Posterior cingulate gyrus (tissue), 11 donors: ENCODE data around the gene ADAM19.

ENCODE experiments used
- DNase-seq, 10 donors: peaks; one replicate each; pipeline versions ENCODE4 v3.0.0 to v3.0.0-alpha.2; 2020 to 2021; ENCODE audit warnings: mixed read lengths in 3 of 10
- intact Hi-C: fragments of 100-400 bp; cut with DNase I; formaldehyde crosslinking; loops from one replicate; pipeline ENCODE4 v1.15.1; 2023

The ADAM19 gene

GRCh38 chr5:157545610-157546310, 29.8 kb downstream of the ADAM19 start:
- peak in 1 of 10 donors; percentile 76 for DNase-seq
- intact Hi-C loops: no loop called here

DNA sequence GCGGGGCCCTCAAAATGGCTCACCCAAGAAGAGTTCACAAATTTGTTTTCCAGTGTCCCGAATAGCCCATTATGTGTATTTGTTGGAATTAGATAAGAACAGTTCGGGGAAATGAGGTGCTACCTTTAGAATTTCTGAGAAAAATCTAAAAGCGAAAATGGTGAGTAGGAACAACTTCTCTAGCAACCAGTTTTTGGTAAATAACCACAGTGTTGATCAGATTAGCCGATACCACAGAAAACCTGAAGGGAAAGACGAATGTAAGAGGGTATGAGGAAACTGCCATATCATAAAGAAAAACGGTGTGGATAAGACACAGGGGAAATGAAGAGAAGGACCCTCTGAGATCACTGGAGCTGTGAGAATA, 31.0 kb downstream of the ADAM19 start:
- intact Hi-C loops: no loop called here
- DNase-seq: no peak

- intact Hi-C loops: no loop called here
- DNase-seq: no peak
These were observed 31.6 kb downstream of the ADAM19 start for GRCh38 chr5:157543825-157544622.

- DNase-seq: no peak
- intact Hi-C loops: no loop called here
These were observed 33.1 kb downstream of the ADAM19 start for GRCh38 chr5:157542282-157543000.

- no peak for DNase-seq
- intact Hi-C loops: no loop called here
These were observed 34.0 kb downstream of the ADAM19 start for GRCh38 chr5:157541447-157542118.

DNA sequence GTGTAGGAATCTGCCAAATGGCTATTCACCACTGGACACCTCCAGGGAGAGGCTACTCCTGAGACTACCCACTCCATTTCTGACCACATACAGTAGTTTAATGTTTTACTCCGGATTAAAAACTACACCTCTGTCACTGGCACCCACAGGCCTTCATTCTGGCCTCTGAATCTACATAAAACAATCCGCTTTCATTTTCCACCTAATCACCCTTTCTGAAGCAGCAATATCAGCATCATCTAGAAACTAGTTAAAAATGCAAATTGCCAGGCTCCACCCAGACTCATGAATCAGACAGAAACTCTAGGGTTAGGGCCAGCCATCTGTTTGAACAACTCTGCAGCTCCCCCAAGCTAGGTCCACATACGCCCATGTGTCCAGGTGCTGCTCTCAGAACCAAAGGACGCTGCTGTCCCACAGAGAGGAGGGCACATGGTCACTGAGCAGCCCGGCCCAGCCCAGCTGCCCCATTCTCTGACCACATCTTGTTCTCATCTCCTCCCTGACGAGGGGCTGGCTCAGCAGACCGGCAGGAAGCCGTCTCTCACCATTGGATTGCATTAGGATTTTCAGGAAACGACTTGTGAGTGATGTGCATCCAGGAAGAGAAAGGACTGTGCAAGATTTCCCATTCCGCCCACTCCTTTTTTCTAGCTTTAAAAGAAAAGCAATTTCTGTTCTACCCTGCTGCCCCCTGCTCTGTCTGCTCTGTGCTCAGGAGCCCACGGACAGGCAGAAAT, 34.7 kb downstream of the ADAM19 start:
- intact Hi-C loops: no loop called here
- peak in 2 of 10 donors; percentile 67 to 83 for DNase-seq

DNA sequence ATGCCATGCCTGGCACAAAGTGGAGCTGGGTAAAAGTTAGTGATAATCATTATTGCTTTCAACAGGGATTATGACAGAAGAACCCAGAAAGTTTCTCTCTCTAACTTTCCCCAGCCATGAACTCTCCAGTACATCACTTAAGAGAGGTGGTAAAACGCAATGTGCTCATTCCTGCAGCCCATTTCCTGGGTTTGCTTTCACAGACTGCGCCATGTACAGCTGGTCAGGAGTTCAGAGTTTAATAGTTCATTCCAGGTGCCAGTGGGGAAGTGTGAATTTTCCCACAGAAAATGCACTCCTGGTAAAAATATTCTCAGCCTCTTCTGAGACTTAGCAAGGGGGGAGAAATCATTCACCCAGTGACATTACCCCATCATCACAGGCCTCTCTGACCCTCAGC, 35.5 kb downstream of the ADAM19 start:
- intact Hi-C loops: no loop called here
- no peak for DNase-seq

GRCh38 chr5:157539503-157540022, 36.0 kb downstream of the ADAM19 start:
- intact Hi-C loops: no loop called here
- no peak for DNase-seq

DNA sequence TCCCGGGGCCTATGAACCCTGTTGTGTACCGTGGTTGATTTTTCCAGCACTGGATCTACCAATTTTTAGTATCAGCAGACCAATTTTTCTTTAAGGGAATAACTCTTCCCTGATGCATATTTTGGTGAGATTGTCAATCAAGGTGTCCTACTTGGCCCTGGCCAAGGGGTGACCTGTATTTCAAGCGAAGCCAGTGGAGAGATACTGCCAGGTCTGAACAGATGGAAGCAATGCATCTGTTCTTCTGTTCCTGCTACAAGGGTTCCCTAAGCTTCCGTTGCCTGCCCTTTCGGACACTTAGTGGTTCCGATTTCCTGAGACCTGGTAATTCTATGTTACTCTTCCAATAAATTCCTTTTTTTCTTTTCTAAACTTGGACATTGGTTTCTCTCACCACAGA, 37.3 kb downstream of the ADAM19 start:
- DNase-seq: no peak
- intact Hi-C loops: no loop called here

GRCh38 chr5:157535042-157535865, 40.3 kb downstream of the ADAM19 start:
- intact Hi-C loops: no loop called here
- no peak for DNase-seq

DNA sequence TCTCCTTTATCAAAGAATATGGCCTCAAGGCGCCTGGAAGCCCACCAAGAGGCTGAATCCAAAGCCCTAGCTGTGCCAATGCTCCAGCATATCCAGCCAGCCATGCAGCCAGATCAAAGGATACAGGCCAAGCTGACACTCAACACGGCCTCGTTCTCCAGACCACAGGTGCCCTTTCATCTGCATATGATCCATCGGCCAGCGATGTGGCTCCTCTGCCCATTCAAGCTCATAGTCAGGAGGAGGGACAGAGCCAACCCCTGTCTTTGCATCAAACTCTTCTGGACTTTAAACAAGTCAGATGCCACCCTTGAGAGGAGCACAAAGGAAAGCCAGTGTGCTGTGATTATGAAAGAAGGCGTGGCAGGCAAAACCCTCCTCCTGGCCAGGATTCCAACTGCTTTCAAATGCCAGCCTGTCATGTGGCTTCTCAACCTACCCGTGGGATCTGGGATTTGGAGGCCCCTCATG, 42.5 kb downstream of the ADAM19 start:
- intact Hi-C loops: no loop called here
- DNase-seq: no peak

DNA sequence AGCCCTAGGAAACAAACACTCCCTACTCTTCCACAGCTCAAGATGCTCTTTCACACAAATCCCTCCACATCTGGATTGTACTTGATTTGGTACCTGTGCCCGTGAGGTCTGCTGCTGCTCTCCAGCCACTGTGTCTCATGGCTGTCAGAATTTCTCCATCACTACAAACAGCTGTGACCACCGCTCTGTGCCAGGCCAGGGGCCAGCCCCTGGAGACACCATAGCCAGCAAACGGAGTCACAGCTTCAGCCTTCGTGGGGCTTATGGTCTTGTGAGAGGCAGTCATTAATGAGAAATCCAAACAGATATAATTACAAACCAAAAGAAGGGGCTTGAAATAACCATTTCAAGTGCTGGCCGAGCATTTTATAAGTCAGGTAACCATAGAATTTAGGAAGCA, 43.6 kb downstream of the ADAM19 start:
- intact Hi-C loops: no loop called here

DNA sequence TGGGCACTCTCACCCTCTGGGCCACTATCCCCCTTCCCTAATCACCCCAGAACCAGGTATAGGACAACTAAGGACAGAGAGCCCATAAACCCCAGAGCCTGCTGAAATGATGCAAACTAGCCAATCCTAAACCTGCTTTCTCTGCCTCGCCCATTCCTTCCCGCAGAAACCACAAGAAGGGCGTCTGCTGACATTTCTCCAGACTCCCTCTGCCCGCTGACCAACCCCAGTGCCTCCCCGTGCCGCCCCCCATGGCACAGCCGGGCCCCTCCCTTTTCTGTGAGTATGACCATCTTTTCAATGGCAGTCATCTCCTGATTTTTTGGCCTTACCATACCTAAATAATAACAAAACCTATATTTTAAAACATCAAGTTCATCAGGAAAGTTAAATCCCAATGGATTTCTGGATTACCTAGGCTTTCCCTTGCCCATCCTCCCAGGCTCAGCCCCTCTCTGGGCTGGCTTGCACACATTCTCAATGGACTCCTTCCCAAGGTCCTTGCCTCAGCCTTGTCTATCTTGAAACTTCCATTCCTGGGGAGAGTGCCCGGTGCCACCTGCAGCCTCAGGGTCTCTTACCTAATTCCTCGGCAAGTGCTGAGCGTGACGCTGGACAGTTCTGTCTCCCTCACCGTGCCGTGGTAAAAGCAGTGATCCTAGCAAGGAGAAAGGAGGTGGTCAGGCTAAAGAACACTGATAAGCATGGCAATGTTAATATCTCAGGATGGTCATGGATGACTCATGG, 45.2 kb downstream of the ADAM19 start:
- no peak for DNase-seq
- intact Hi-C loops: no loop called here

More for the DNA sequence above, 43.6 kb downstream of the ADAM19 start:
- DNase-seq: no peak

DNA sequence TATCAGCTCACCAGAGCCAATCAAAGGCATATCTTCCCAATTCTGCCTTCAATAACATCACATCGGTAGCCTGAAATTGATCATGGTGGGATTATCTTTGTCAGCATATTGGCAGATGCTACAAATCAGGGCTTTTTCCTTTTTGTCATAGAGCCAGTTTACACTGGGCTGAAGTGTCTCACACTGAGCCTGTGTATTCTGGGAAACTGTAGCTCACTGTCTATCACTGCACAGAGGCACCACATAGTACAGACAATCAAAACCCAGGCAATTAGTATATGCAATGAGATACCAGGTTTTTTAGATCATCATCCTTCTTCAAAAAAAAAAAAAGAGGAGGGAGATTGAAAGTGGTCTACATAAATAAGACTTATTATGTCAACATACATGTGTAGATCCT, 46.6 kb downstream of the ADAM19 start:
- no peak for DNase-seq
- intact Hi-C loops: no loop called here

GRCh38 chr5:157528036-157528632, 47.4 kb downstream of the ADAM19 start:
- intact Hi-C loops: no loop called here
- DNase-seq: peak in 4 of 10 donors; percentile 19 to 79 (median 53)

DNA sequence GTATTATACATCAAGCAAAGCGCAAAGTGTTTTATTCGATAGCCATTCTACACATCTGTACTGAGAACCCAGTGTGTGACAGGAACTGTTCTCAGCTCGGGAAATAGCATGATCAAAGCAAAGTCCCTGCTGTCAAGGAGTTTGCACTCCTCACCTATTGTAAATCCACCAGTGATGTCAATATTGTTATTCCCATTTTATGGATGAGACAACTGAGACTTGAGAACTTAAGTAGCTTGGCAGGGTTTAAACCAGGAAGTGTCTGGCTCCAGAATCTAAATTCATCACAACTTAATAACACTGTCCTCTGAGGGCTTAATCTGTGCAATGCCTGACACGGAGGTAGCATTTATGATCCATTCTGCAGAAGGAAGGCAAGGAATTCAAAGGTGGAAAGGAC, 50.7 kb downstream of the ADAM19 start:
- DNase-seq: no peak
- intact Hi-C loops: no loop called here

DNA sequence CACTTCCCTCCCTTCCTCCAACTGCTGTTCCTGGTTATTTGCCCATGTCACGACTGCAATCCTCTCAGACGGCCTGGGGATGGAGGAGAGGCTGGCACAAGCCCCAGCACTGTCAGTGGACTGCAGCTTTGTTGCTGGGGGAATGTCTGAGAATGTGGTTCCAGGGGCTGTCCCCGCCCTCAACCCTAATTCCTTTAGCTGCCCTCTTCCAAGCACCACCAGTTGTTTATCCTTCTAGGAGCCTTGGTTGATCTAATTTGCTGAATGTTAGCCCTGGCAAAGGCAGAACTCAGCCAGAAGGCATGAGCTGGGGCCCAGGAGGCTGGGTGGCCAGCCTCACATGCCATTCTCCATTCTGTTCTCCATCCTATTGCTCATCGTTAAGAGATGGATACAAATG, 51.6 kb downstream of the ADAM19 start:
- DNase-seq: peak in 1 of 10 donors; percentile 69
- intact Hi-C loops: no loop called here

- intact Hi-C loops: no loop called here
- no peak for DNase-seq
These were observed 53.9 kb downstream of the ADAM19 start for GRCh38 chr5:157521704-157522029.
